Prostate gland (tissue), 2 donors: ENCODE measurements around the gene ADGRL2. TPM values are rescaled to one million over a fixed set of nuclear protein-coding genes. Genes with fewer than 3 reads are reported as not detected.

Experiments
- DNase-seq: peaks from one replicate; pipeline ENCODE4 v3.0.0-alpha.2; 2019; ENCODE audit warnings: low spot score
- H3K27ac ChIP-seq, 2 donors: fragments of 200-600 bp; sonication (generic); 2 replicates each; pipeline ENCODE4 v1.5.1; 2017 to 2019
- H3K27me3 ChIP-seq: fragments of 200-600 bp; sonication (generic); replicated peaks from 2 replicates; pipeline ENCODE4 v1.5.1; 2019; ENCODE audit not compliant: insufficient read depth
- H3K36me3 ChIP-seq, 2 donors: fragments of 200-600 bp; sonication (generic); 1 replicate in 1 of 2; 2 replicates in 1 of 2; pipeline versions ENCODE4 v1.5.1 to v1.8.1; 2017 to 2019
- H3K4me1 ChIP-seq: fragments of 200-600 bp; sonication (generic); replicated peaks from 2 replicates; pipeline ENCODE4 v1.5.1; 2019
- H3K4me3 ChIP-seq, 2 donors: fragments of 200-600 bp; sonication (generic); 2 replicates each; pipeline ENCODE4 v1.5.1; 2017 to 2019
- H3K9me3 ChIP-seq: fragments of 200-600 bp; sonication (generic); 2 replicates; pipeline ENCODE4 v1.5.1; 2017
- POLR2A ChIP-seq: fragments of 450-650 bp; IDR thresholded peaks from one replicate; pipeline ENCODE4 v1.6.1; 2016; ENCODE audit warnings: antibody characterized with exemption, mild to moderate bottlenecking
- POLR2AphosphoS5 ChIP-seq: sonication (generic); formaldehyde crosslinking; IDR thresholded peaks from one replicate; pipeline ENCODE4 v1.6.1; 2017; ENCODE audit warnings: antibody characterized with exemption
- WGBS: methylation state at CpG from one replicate; pipeline ENCODE4 v1.1.5; 2018; 5-methylcytosine and 5-hydroxymethylcytosine counted together
- intact Hi-C: fragments of 100-400 bp; cut with DNase I; formaldehyde crosslinking; loops from one replicate; pipeline ENCODE4 v1.14.2; 2022
- total RNA-seq, 2 donors: library from RNA; depleted of rRNA; stranded (reverse); fragments of >200 nt; gene quantifications; one replicate each; pipeline ENCODE4 v1.1.0, GENCODE V29; 2016
- TF ChIP-seq, protein P1 (sequence below), 4 experiments: fragments of 200-600 bp in 2 of 4; fragments of 450-650 bp in 2 of 4; sonication (generic) in 2 of 4; IDR thresholded peaks; 1 replicate in 3 of 4; 2 replicates in 1 of 4; pipeline ENCODE4 v1.5.1; 2016 to 2019; ENCODE audit warnings: antibody characterized with exemption in 4 of 4, mild to moderate bottlenecking in 2 of 4, moderate library complexity in 2 of 4

ADGRL2 gene
- total RNA-seq, 2 donors from 2014 or later, result 34.0 to 54.0 TPM

DNA sequence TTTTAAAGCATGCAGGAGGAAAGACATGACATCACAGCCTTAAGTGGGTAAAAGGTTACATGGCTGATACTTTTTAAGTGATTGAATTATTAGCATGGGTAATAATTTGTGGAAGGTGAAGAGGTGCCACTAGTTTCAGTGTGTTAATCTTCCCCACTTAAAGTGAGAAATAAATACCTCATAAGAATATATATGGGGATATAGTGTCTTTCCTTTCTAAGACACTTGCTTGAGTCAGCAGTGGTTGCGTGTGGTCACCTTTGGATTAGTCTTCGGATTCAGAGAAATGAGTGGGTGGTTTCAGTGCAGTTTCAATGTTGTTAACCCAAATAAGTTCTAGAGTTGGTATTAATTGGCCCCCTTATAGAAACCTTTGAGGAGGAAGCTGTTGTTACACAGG, 94.1 kb downstream of the ADGRL2 start:
- DNase-seq, result no peak
- Histone ChIP-seq H3K36me3 (no peaks in the 10 kb centered on the region), H3K27ac (no peak overlapping the region), H3K4me3 (no peak overlapping the region), H3K4me1 (no peaks in the 10 kb centered on the region), H3K27me3 (no peaks in the 10 kb centered on the region), H3K9me3 (no peaks in the 10 kb centered on the region)
- 77% methylated on average over 2 of the region's 2 CpGs for WGBS
- TF ChIP-seq, protein P1, sequence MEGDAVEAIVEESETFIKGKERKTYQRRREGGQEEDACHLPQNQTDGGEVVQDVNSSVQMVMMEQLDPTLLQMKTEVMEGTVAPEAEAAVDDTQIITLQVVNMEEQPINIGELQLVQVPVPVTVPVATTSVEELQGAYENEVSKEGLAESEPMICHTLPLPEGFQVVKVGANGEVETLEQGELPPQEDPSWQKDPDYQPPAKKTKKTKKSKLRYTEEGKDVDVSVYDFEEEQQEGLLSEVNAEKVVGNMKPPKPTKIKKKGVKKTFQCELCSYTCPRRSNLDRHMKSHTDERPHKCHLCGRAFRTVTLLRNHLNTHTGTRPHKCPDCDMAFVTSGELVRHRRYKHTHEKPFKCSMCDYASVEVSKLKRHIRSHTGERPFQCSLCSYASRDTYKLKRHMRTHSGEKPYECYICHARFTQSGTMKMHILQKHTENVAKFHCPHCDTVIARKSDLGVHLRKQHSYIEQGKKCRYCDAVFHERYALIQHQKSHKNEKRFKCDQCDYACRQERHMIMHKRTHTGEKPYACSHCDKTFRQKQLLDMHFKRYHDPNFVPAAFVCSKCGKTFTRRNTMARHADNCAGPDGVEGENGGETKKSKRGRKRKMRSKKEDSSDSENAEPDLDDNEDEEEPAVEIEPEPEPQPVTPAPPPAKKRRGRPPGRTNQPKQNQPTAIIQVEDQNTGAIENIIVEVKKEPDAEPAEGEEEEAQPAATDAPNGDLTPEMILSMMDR (IDR thresholded peaks at IDR 0.05), result no peak
- TF ChIP-seq POLR2AphosphoS5 (no peak), POLR2A (no peak)
- intact Hi-C loops, result no loop called here

DNA sequence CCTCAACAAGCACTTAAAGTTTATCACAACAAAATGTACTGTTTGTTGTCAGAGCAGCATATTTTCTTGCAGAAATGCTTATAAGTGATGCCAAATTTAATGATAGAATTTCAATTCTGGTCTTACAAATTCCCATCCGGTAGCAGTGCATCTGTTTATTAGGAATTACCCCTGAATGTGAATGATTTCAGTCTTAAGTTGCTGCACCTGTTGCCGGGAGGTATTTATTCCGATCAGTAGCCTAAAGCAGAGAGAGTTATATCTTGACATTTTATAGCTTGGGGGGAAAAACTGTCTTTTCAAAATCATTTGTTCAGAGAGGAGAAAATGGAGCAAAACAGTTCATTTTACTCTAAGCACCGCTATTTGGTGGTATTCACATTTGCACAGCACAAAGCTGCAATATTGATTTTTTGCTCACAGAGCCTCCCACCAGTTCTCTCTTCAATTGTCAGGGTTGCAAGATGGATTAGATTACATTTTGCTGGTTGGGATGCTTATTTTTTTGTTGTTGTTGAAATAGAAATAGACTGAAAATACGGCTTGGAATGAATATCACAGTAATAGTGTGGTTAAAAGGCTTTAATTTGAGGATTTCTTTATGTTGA, 98.6 kb downstream of the ADGRL2 start:
- Histone ChIP-seq H3K27me3 (no peaks in the 10 kb centered on the region), H3K9me3 (no peaks in the 10 kb centered on the region), H3K4me1 (no peaks in the 10 kb centered on the region), H3K27ac (no peak overlapping the region), H3K36me3 (no peaks in the 10 kb centered on the region), H3K4me3 (no peak overlapping the region)
- DNase-seq, result no peak
- TF ChIP-seq POLR2A (no peak), POLR2AphosphoS5 (no peak)
- TF ChIP-seq, protein P1 (IDR thresholded peaks at IDR 0.05), result no peak
- WGBS, result 80% methylated on average over 5 of the region's 5 CpGs
- intact Hi-C loops, result no loop called here

GRCh38 chr1:81907575-81907974, 106.8 kb downstream of the ADGRL2 start:
- no peak overlapping the region for H3K27ac ChIP-seq
- H3K4me3 ChIP-seq, result no peak overlapping the region
- intact Hi-C loops, result no loop called here
- no peaks in the 10 kb centered on the region for H3K4me1 ChIP-seq
- TF ChIP-seq, protein P1 (IDR thresholded peaks at IDR 0.05), result no peak
- TF ChIP-seq POLR2A (no peak), POLR2AphosphoS5 (no peak)
- H3K36me3 ChIP-seq, result no peaks in the 10 kb centered on the region
- 96% methylated on average over 2 of the region's 2 CpGs for WGBS
- H3K9me3 ChIP-seq, result no peaks in the 10 kb centered on the region
- no peaks in the 10 kb centered on the region for H3K27me3 ChIP-seq
- DNase-seq, result no peak

DNA sequence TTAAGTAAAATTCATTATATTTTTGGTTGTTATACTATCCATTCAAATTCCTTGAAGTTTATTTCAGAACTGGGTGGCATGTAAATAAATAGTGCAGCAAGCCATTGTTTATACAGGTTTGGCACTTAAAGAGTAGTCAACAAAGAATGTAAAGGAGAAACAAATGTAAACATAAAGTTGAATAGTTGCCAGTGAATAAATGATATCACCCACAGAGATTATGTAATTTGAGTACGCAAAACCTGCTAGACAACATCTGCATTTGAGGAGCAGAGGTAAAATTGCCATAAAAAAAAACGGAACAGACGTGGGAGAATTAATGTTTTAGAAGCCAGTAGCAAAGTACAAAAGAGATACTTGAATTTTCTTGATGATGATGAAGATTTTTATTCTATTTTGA, 111.6 kb downstream of the ADGRL2 start:
- H3K27ac ChIP-seq, result no peak overlapping the region
- TF ChIP-seq POLR2A, result no peak
- TF ChIP-seq POLR2AphosphoS5, result no peak
- TF ChIP-seq, protein P1 (IDR thresholded peaks at IDR 0.05), result no peak
- H3K4me3 ChIP-seq, result no peak overlapping the region
- intact Hi-C loops, result no loop called here
- H3K9me3 ChIP-seq, result no peaks in the 10 kb centered on the region
- no peaks in the 10 kb centered on the region for H3K27me3 ChIP-seq
- 45% methylated on average over 3 of the region's 3 CpGs for WGBS
- no peaks in the 10 kb centered on the region for H3K4me1 ChIP-seq
- H3K36me3 ChIP-seq, result no peaks in the 10 kb centered on the region
- DNase-seq, result no peak

- no peak for DNase-seq
- no peak overlapping the region for H3K4me3 ChIP-seq
- no peaks in the 10 kb centered on the region for H3K4me1 ChIP-seq
- intact Hi-C loops, result no loop called here
- no peak overlapping the region for H3K27ac ChIP-seq
- WGBS, result 53% methylated on average over 3 of the region's 3 CpGs
- H3K36me3 ChIP-seq, result no peaks in the 10 kb centered on the region
- no peaks in the 10 kb centered on the region for H3K27me3 ChIP-seq
- H3K9me3 ChIP-seq, result no peaks in the 10 kb centered on the region
- TF ChIP-seq, protein P1 (IDR thresholded peaks at IDR 0.05), result no peak
- TF ChIP-seq POLR2A (no peak), POLR2AphosphoS5 (no peak)
Measured at GRCh38 chr1:81915937-81916336, 115.2 kb downstream of the ADGRL2 start.
